BLaER1 (cell line): ENCODE measurements around the gene DNAJC4.

Experiments
- H3K27ac ChIP-seq: shearing (Covaris generic); formaldehyde crosslinking; 2 replicates; pipeline ENCODE4 v1.8.1; 2022
- H3K27me3 ChIP-seq: shearing (Covaris generic); formaldehyde crosslinking; 2 replicates; pipeline ENCODE4 v1.8.1; 2022
- H3K36me3 ChIP-seq: shearing (Covaris generic); formaldehyde crosslinking; 2 replicates; pipeline ENCODE4 v1.8.1; 2022
- H3K4me1 ChIP-seq: shearing (Covaris generic); formaldehyde crosslinking; 2 replicates; pipeline ENCODE4 v1.8.1; 2022
- H3K4me2 ChIP-seq: shearing (Covaris generic); formaldehyde crosslinking; 2 replicates; pipeline ENCODE4 v1.8.1; 2022
- H3K4me3 ChIP-seq: shearing (Covaris generic); formaldehyde crosslinking; 2 replicates; pipeline ENCODE4 v1.8.1; 2022
- H3K9ac ChIP-seq: shearing (Covaris generic); formaldehyde crosslinking; 2 replicates; pipeline ENCODE4 v1.8.1; 2022
- H3K9me3 ChIP-seq: shearing (Covaris generic); formaldehyde crosslinking; 2 replicates; pipeline ENCODE4 v1.8.1; 2022
- H4K20me1 ChIP-seq: shearing (Covaris generic); formaldehyde crosslinking; 2 replicates; pipeline ENCODE4 v1.8.1; 2022
- Cebpa-rat ChIP-seq: shearing (Covaris generic); IDR thresholded peaks from 2 replicates; pipeline ENCODE4 v1.8.1; 2022

DNAJC4 gene

DNA sequence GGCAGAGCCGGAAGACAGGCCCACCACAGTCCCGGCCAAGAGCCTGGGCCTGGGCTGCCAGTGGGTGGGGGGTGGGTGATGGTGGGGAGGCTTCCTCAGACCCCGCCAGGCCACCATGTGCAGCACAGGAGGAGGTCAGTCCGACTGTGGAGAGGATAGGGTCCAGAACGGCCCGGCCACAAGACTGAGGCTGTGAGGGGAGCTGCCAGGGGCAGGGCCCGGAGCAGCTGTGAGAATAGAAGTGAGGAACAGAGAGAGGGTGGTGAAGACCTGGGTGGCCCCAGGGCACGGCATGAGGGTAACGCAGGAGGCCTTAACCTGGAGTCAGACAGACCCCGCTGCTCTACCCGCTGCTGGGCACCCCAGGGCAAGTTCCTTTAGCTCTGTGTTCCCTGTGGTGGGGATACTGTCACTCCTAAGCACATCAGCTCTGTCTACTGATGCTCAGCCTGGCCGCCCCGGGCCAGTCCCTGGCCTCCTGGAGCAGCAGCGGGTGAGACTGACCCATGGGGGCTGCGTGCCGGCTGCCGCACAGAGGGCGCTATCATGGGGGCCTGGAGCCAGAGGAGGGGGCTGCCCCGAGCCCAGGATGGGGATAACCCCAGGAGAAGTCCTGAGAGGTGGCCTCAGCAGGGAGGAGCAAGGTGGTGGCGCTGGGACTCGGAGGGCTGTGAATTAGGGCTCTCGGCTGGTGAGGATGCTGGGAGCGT is 22.1 kb upstream of the DNAJC4 start:
- no peaks in the 10 kb centered on the region for H3K9me3 ChIP-seq
- peak overlapping the region; percentile 94 for H3K4me3 ChIP-seq
- H4K20me1 ChIP-seq = peaks cover 56% of the 10 kb centered on the region
- H3K4me1 ChIP-seq = peaks cover 77% of the 10 kb centered on the region
- peak overlapping the region; percentile 98 for H3K9ac ChIP-seq
- no peaks in the 10 kb centered on the region for H3K27me3 ChIP-seq
- H3K36me3 ChIP-seq = peaks cover 54% of the 10 kb centered on the region
- no peak for TF ChIP-seq Cebpa-rat
- peak overlapping the region; percentile 97 for H3K4me2 ChIP-seq
- H3K27ac ChIP-seq = peak overlapping the region; percentile 99

DNA sequence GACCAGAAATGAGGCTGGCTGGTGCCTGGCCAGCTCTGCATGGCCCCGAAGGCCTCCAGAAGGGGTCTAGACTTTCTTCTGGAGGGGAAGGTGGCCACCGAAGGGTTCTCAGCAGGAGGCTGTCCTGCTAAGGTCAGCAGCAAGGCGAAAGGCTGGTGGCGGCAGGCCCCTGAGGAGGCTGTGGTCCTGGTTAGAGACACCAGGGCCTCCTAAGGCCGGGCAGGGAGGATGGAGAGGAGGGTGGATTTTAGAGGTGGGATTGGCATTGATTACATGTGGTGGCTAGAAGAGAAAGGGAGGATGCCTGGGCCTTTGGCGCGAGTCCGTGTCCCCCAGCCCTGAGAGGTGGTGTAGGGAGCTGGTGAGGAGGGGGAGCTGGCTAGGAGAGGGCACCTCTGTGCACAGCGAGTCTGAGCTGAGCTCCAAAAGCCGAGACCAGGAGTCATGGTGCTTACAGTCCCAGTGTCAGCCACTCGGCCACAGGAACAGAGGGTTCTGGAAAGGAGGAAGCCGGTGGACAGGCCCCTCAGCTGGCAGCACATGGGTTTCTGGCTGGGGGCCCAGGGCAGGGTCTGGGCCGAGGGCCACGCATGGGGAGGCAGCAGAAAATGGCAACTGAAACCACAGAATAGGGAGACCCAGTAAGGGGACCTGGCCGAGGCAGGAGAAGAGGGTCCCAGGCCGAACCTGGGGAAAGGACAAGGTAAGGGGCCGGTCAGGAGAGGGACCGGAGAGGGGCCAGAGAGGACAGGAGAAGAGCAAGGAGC is 21.4 kb upstream of the DNAJC4 start:
- Histone ChIP-seq H3K4me3 (peak overlapping the region; percentile 94), H3K4me1 (peaks cover 79% of the 10 kb centered on the region), H3K27me3 (no peaks in the 10 kb centered on the region), H3K36me3 (peaks cover 59% of the 10 kb centered on the region), H3K4me2 (peak overlapping the region; percentile 97), H3K27ac (peak overlapping the region; percentile 99), H3K9ac (peak overlapping the region; percentile 98), H4K20me1 (peaks cover 53% of the 10 kb centered on the region), H3K9me3 (no peaks in the 10 kb centered on the region)
- TF ChIP-seq Cebpa-rat = no peak

DNA sequence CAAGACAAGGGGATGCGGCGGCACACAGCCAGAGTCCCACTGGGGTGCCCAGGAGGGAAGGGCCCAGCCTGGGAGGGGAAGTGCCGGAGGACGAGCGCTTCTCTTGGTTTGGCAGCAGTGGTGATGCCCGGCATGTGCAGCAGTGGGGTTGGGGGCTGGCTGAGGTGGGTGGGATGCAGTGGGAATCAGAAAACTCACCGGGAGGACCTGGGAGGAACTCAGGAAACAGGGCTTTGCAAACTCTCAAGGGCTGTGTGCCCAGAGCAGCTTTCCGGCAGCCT is 20.8 kb upstream of the DNAJC4 start:
- Histone ChIP-seq H3K4me2 (peak overlapping the region; percentile 97), H3K4me3 (peak overlapping the region; percentile 94), H4K20me1 (peaks cover 49% of the 10 kb centered on the region), H3K27me3 (no peaks in the 10 kb centered on the region), H3K9me3 (no peaks in the 10 kb centered on the region), H3K36me3 (peaks cover 64% of the 10 kb centered on the region), H3K9ac (peak overlapping the region; percentile 98), H3K27ac (peak overlapping the region; percentile 99), H3K4me1 (peaks cover 79% of the 10 kb centered on the region)
- TF ChIP-seq Cebpa-rat = no peak

DNA sequence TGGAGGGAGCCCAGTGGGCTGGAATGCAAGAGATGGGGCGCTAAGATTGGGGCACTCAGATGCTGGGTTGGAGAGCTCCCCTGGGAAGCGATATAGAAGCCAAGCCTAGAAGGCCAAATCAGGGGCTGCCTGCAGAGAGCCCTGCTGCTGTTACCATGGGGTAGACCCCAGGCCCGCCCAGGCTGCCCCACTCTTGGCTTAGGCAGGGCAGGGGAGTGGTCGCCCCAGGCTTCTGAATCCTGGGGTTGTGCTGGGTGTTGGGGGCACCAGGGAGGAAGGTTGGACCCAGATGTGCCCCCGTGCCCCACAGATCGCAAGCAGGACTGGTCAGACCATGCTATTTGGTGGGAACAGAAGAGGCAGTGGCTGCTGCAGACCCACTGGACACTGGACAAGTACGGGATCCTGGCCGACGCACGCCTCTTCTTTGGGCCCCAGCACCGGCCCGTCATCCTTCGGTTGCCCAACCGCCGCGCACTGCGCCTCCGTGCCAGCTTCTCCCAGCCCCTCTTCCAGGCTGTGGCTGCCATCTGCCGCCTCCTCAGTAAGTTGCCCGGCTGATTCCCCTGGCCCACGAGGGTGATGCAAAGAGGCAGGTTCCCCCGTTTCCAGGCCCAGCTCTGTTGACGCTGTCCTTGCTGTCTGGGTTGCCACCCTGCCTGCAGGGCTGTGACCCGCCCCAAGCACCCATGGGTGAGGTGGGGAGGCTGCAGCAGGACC is 19.9 kb upstream of the DNAJC4 start:
- H3K9me3 ChIP-seq = no peaks in the 10 kb centered on the region
- no peaks in the 10 kb centered on the region for H3K27me3 ChIP-seq
- no peak overlapping the region for H3K4me3 ChIP-seq
- TF ChIP-seq Cebpa-rat = no peak
- peaks cover 49% of the 10 kb centered on the region for H4K20me1 ChIP-seq
- H3K9ac ChIP-seq = peak overlapping the region; percentile 18; the same call in 1 of the 2 replicates
- H3K4me1 ChIP-seq = peaks cover 79% of the 10 kb centered on the region
- peaks cover 65% of the 10 kb centered on the region for H3K36me3 ChIP-seq
- H3K27ac ChIP-seq = peak overlapping the region; percentile 26; the same call in 1 of the 2 replicates
- H3K4me2 ChIP-seq = peak overlapping the region; percentile 97

DNA sequence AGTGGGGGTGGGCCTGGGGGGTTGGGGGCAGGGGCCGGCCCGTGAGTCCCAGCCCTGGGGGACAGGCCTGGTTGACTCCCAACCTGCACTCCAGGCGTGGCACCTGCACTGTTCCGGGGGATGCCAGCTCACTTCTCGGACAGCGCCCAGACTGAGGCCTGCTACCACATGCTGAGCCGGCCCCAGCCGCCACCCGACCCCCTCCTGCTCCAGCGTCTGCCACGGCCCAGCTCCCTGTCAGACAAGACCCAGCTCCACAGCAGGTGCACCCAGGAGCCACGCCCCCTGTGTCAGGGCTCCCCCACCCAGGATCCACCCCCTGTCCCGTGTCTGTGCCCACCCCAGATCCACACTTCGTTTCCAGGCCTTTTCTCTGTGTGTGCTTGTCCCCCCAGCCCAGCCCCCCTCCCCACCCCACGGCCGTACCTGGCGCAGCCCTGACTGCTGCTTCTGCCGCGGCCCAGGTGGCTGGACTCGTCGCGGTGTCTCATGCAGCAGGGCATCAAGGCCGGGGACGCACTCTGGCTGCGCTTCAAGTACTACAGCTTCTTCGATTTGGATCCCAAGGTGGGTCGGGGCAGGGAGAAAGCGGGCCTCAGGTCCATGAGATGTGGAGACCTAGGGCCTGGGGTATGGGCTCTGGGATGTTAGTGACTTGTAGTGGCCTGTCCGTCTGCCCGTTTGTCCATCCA is 19.0 kb upstream of the DNAJC4 start:
- H3K9me3 ChIP-seq = no peaks in the 10 kb centered on the region
- no peak for TF ChIP-seq Cebpa-rat
- peaks cover 79% of the 10 kb centered on the region for H3K4me1 ChIP-seq
- H3K4me3 ChIP-seq = no peak overlapping the region
- H3K27me3 ChIP-seq = no peaks in the 10 kb centered on the region
- H4K20me1 ChIP-seq = peaks cover 49% of the 10 kb centered on the region
- H3K9ac ChIP-seq = no peak overlapping the region
- H3K36me3 ChIP-seq = peaks cover 65% of the 10 kb centered on the region
- H3K4me2 ChIP-seq = 0 out of 2 replicates have a peak overlapping the region, but pooled peaks have one; percentile 74
- H3K27ac ChIP-seq = 0 out of 2 replicates have a peak overlapping the region, but pooled peaks have one; percentile 16

DNA sequence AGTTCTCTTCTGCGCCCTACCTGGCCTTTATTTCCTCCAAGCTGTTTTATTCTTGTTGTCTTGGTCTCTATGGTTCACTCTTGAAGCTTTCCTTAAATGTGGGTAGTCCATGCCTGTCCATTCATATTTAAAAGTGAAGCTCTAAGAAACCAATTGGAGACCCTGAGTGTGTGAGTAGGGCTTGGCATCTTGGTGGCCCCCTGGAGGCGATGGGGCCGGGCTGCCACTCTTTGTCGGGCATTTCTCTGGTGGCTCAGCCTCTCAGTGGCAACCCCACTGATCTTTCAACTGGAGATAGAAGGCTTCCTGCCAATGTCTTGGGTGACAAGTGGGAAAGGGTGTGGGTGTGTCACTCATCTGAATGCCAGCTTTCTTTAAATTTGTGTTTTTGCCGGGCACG is 13.5 kb upstream of the DNAJC4 start:
- no peak overlapping the region for H3K27ac ChIP-seq
- peak overlapping the region; percentile 52 for H3K4me2 ChIP-seq
- H3K9ac ChIP-seq = no peak overlapping the region
- H3K36me3 ChIP-seq = peaks cover 81% of the 10 kb centered on the region
- no peaks in the 10 kb centered on the region for H3K27me3 ChIP-seq
- TF ChIP-seq Cebpa-rat = no peak
- H4K20me1 ChIP-seq = peaks cover 57% of the 10 kb centered on the region
- H3K9me3 ChIP-seq = no peaks in the 10 kb centered on the region
- peaks cover 75% of the 10 kb centered on the region for H3K4me1 ChIP-seq
- H3K4me3 ChIP-seq = no peak overlapping the region

DNA sequence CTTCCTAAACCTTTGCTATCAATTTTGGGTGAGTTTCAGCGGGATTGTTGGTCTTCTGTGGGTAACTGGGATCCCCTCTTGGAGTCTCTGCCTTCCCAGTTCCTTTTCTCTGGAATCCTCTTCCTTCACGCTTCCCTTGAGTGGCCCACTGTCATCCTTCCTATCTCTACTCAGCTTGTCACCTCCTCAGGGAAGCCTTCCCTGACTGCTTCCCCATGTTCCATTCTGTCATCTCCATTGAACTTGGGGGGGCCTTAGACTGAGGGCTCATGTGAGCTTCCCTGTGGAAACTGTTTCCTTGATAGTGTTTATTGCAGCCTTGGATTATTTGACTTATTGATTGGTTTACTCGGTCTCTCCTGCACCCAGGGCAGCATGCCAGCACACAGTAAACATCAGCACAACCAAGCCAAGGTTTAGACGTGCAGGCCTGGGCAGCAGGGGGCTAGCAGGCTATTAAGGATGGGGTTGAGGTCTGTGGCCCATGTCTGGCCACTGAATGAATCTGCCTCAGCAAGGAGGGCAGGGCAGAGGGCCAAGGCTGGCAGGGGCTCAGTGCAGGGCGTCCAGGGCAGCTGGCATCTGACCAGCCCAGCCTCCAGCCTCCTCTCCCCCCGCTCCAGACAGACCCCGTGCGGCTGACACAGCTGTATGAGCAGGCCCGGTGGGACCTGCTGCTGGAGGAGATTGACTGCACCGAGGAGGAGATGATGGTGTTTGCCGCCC is 11.6 kb upstream of the DNAJC4 start:
- Histone ChIP-seq H3K27ac (peak overlapping the region; percentile 35; the same call in 1 of the 2 replicates), H3K27me3 (no peaks in the 10 kb centered on the region), H3K9ac (peak overlapping the region; percentile 29; the same call in 1 of the 2 replicates), H4K20me1 (peaks cover 55% of the 10 kb centered on the region), H3K4me2 (no peak overlapping the region), H3K36me3 (peaks cover 83% of the 10 kb centered on the region), H3K4me3 (no peak overlapping the region), H3K4me1 (peaks cover 71% of the 10 kb centered on the region), H3K9me3 (no peaks in the 10 kb centered on the region)
- no peak for TF ChIP-seq Cebpa-rat

DNA sequence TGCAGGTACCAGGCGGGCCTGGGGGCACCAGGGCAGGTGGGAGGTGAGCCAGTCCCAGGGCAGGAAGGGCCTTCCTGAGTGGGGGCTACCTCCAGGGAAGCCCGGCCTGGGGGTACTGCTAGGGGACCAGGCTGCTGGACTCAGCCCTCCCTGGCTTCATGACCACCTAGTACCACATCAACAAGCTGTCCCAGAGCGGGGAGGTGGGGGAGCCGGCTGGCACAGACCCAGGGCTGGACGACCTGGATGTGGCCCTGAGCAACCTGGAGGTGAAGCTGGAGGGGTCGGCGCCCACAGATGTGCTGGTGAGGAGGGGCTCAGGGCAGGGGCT is 11.0 kb upstream of the DNAJC4 start:
- H3K9ac ChIP-seq = peak overlapping the region; percentile 29; the same call in 1 of the 2 replicates
- H3K4me3 ChIP-seq = no peak overlapping the region
- no peaks in the 10 kb centered on the region for H3K27me3 ChIP-seq
- no peaks in the 10 kb centered on the region for H3K9me3 ChIP-seq
- peaks cover 84% of the 10 kb centered on the region for H3K36me3 ChIP-seq
- H4K20me1 ChIP-seq = peaks cover 60% of the 10 kb centered on the region
- no peak overlapping the region for H3K4me2 ChIP-seq
- TF ChIP-seq Cebpa-rat = no peak
- H3K27ac ChIP-seq = peak overlapping the region; percentile 35; the same call in 1 of the 2 replicates
- H3K4me1 ChIP-seq = peaks cover 71% of the 10 kb centered on the region

DNA sequence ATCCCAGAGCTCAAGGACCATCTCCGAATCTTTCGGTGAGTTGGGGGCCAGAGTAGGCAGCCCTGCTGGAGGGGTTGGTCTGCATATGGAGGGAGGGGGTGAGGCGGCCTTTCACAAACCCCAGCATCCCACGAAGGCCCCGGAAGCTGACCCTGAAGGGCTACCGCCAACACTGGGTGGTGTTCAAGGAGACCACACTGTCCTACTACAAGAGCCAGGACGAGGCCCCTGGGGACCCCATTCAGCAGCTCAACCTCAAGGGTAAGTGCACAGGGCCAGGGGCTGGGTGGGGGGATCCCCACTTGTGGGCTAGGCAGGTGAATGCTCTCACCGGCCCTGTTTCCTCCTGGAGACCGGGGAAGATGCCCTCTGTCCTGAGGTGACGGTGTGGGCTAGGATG is 10.6 kb upstream of the DNAJC4 start:
- Histone ChIP-seq H3K36me3 (peaks cover 85% of the 10 kb centered on the region), H3K9me3 (no peaks in the 10 kb centered on the region), H3K9ac (no peak overlapping the region), H3K27ac (peak overlapping the region; percentile 18; the same call in 1 of the 2 replicates), H3K27me3 (no peaks in the 10 kb centered on the region), H4K20me1 (peaks cover 65% of the 10 kb centered on the region), H3K4me3 (no peak overlapping the region), H3K4me2 (no peak overlapping the region), H3K4me1 (peaks cover 71% of the 10 kb centered on the region)
- no peak for TF ChIP-seq Cebpa-rat
